Stimulated activated CD8-positive, alpha-beta memory T cell treated with anti-CD3 and anti-CD28 coated beads, Interleukin-4, amount 100 ng/mL, for 48 hours (primary cell): ENCODE data around the gene RAD51B.
"Not testable (repeated sequence)": the region's sequence is repeated elsewhere in the genome, so short reads cannot be mapped to it uniquely, and the experiment has no call there.

Experiments
- DNase-seq: peaks from one replicate; pipeline ENCODE4 v3.0.0-alpha.2; 2020

The RAD51B gene

GRCh38 chr14:68285421-68286179, 466.0 kb downstream of the RAD51B start:
- DNase-seq, result peak; percentile 80

GRCh38 chr14:68286667-68287066, 467.1 kb downstream of the RAD51B start:
- DNase-seq, result no peak

- DNase-seq, result not testable (repeated sequence)
Measured at GRCh38 chr14:68289452-68289851, 469.9 kb downstream of the RAD51B start.

GRCh38 chr14:68291820-68292219, 472.2 kb downstream of the RAD51B start:
- no peak for DNase-seq

GRCh38 chr14:68292441-68293215, 473.0 kb downstream of the RAD51B start:
- no peak for DNase-seq

GRCh38 chr14:68293404-68293803, 473.8 kb downstream of the RAD51B start:
- DNase-seq, result no peak

- DNase-seq, result no peak
Measured at GRCh38 chr14:68295316-68295816, 475.8 kb downstream of the RAD51B start.

GRCh38 chr14:68297039-68297438, 477.5 kb downstream of the RAD51B start:
- no peak for DNase-seq

- no peak for DNase-seq
Measured at GRCh38 chr14:68297876-68298468, 478.4 kb downstream of the RAD51B start.

GRCh38 chr14:68300608-68301007, 481.0 kb downstream of the RAD51B start:
- DNase-seq, result no peak

- DNase-seq, result no peak
Measured at GRCh38 chr14:68301219-68301618, 481.6 kb downstream of the RAD51B start.

- DNase-seq, result not testable (repeated sequence)
Measured at GRCh38 chr14:68302938-68303337, 483.4 kb downstream of the RAD51B start.

GRCh38 chr14:68305738-68306137, 486.2 kb downstream of the RAD51B start:
- no peak for DNase-seq

GRCh38 chr14:68306265-68306933, 486.8 kb downstream of the RAD51B start:
- DNase-seq, result no peak

GRCh38 chr14:68306934-68307789, 487.6 kb downstream of the RAD51B start:
- no peak for DNase-seq

- no peak for DNase-seq
Measured at GRCh38 chr14:68307790-68308168, 488.2 kb downstream of the RAD51B start.

- DNase-seq, result no peak
Measured at GRCh38 chr14:68308726-68309520, 489.3 kb downstream of the RAD51B start.

- DNase-seq, result no peak
Measured at GRCh38 chr14:68309616-68310015, 490.0 kb downstream of the RAD51B start.

GRCh38 chr14:68312300-68312699, 492.7 kb downstream of the RAD51B start:
- DNase-seq, result no peak

GRCh38 chr14:68312884-68313610, 493.5 kb downstream of the RAD51B start:
- peak; percentile 42 for DNase-seq

GRCh38 chr14:68314642-68315041, 495.1 kb downstream of the RAD51B start:
- no peak for DNase-seq
